Colonic mucosa (tissue), 4 donors: ENCODE results near the gene ATF6. TPM values are rescaled to one million over a fixed set of nuclear protein-coding genes. Genes with fewer than 3 reads are reported as not detected.

ENCODE experiments used
- DNase-seq: peaks from one replicate; pipeline ENCODE4 v3.0.0-alpha.2; 2020
- H3K27ac ChIP-seq: fragments of 200-600 bp; one replicate; pipeline ENCODE4 v1.8.0; 2021
- H3K27me3 ChIP-seq: fragments of 200-600 bp; one replicate; pipeline ENCODE4 v1.8.0; 2021
- H3K36me3 ChIP-seq: fragments of 200-600 bp; one replicate; pipeline ENCODE4 v1.8.0; 2021
- H3K4me1 ChIP-seq: fragments of 200-600 bp; one replicate; pipeline ENCODE4 v1.8.0; 2021; ENCODE audit warnings: mild to moderate bottlenecking
- H3K4me3 ChIP-seq: fragments of 200-600 bp; one replicate; pipeline ENCODE4 v1.8.0; 2021
- H3K9ac ChIP-seq, 2 donors: one replicate each; pipeline ENCODE4 v1.7.0; 2013; ENCODE audit warnings: control low read depth in 2 of 2, low read depth in 2 of 2, low read length in 2 of 2
- H3K9me3 ChIP-seq: fragments of 200-600 bp; one replicate; pipeline ENCODE4 v1.8.0; 2021
- CTCF ChIP-seq: fragments of 200-600 bp; IDR thresholded peaks from one replicate; pipeline ENCODE4 v1.8.0; 2022; ENCODE audit warnings: antibody characterized with exemption, mild to moderate bottlenecking
- intact Hi-C: fragments of 100-400 bp; cut with DNase I; formaldehyde crosslinking; loops from one replicate; pipeline ENCODE4 v1.14.1; 2022
- total RNA-seq, 2 donors: library from RNA; stranded (reverse); fragmentation: NEBNext Ultra II Directional in 1 of 2; extraction: Animal tissue kit (Norgen Biotek cat#: 25700) in 1 of 2; gene quantifications; one replicate each; pipeline ENCODE4 v1.2.1, GENCODE V29; 2021
- donor health status: healthy.
- donor health status: DM: no; HTN: no; CAD: no.
- donor health status: DM: no; HTN: no; CAD: no.

The ATF6 gene
- total RNA-seq, 2 donors from 2014 or later, result 19.6 to 24.2 TPM

GRCh38 chr1:161993576-161993975 lies 227.5 kb downstream of the ATF6 start:
- H3K4me3 ChIP-seq, result no peak overlapping the region
- TF ChIP-seq CTCF, result no peak
- H3K9me3 ChIP-seq, result no peaks in the 10 kb centered on the region
- no peaks in the 10 kb centered on the region for H3K4me1 ChIP-seq
- H3K27ac ChIP-seq, result no peak overlapping the region
- H3K36me3 ChIP-seq, result no peaks in the 10 kb centered on the region
- no peak for DNase-seq
- no peaks in the 10 kb centered on the region for H3K27me3 ChIP-seq
- no peak overlapping the region for H3K9ac ChIP-seq
- intact Hi-C loops, result no loop called here

GRCh38 chr1:161994175-161994668 lies 228.1 kb downstream of the ATF6 start:
- Histone ChIP-seq H3K36me3 (no peaks in the 10 kb centered on the region), H3K27me3 (no peaks in the 10 kb centered on the region), H3K9me3 (no peaks in the 10 kb centered on the region), H3K4me3 (no peak overlapping the region), H3K27ac (no peak overlapping the region), H3K9ac (no peak overlapping the region), H3K4me1 (no peaks in the 10 kb centered on the region)
- intact Hi-C loops, result no loop called here
- no peak for TF ChIP-seq CTCF
- no peak for DNase-seq

GRCh38 chr1:161997152-161997551 lies 231.0 kb downstream of the ATF6 start:
- H3K27ac ChIP-seq, result no peak overlapping the region
- no peaks in the 10 kb centered on the region for H3K36me3 ChIP-seq
- no peaks in the 10 kb centered on the region for H3K9me3 ChIP-seq
- H3K27me3 ChIP-seq, result no peaks in the 10 kb centered on the region
- no peaks in the 10 kb centered on the region for H3K4me1 ChIP-seq
- no peak overlapping the region for H3K9ac ChIP-seq
- no peak for DNase-seq
- intact Hi-C loops, result no loop called here
- no peak for TF ChIP-seq CTCF
- no peak overlapping the region for H3K4me3 ChIP-seq

- Histone ChIP-seq H3K9ac (no peak overlapping the region), H3K36me3 (no peaks in the 10 kb centered on the region), H3K4me3 (no peak overlapping the region), H3K27me3 (no peaks in the 10 kb centered on the region), H3K9me3 (no peaks in the 10 kb centered on the region), H3K27ac (no peak overlapping the region), H3K4me1 (no peaks in the 10 kb centered on the region)
- DNase-seq, result no peak
- intact Hi-C loops, result no loop called here
- TF ChIP-seq CTCF, result no peak
These were observed 232.7 kb downstream of the ATF6 start for GRCh38 chr1:161998811-161999210.

- H3K27me3 ChIP-seq, result no peaks in the 10 kb centered on the region
These were observed 233.4 kb downstream of the ATF6 start for GRCh38 chr1:161999301-162000052.

More at GRCh38 chr1:161999301-162000052, 233.4 kb downstream of the ATF6 start:
- no peaks in the 10 kb centered on the region for H3K4me1 ChIP-seq
- no peak overlapping the region for H3K4me3 ChIP-seq
- intact Hi-C loops, result no loop called here
- H3K36me3 ChIP-seq, result no peaks in the 10 kb centered on the region
- no peak for DNase-seq
- H3K27ac ChIP-seq, result no peak overlapping the region
- TF ChIP-seq CTCF, result no peak
- H3K9me3 ChIP-seq, result no peaks in the 10 kb centered on the region
- H3K9ac ChIP-seq, result no peak overlapping the region
